HUES64 (cell line): ENCODE data around the gene PLEKHG1.

Source experiments
- H3K27ac ChIP-seq: 2 replicates; pipeline ENCODE4 v1.7.0; 2013; ENCODE audit warnings: low read depth, low read length, inconsistent platforms
- H3K27me3 ChIP-seq: 2 replicates; pipeline ENCODE4 v1.6.1; 2013; ENCODE audit warnings: mild to moderate bottlenecking, low read length; ENCODE audit not compliant: insufficient read depth
- H3K36me3 ChIP-seq: 2 replicates; pipeline ENCODE4 v1.6.1; 2013; ENCODE audit warnings: mild to moderate bottlenecking, low read length; ENCODE audit not compliant: insufficient read depth
- H3K4me1 ChIP-seq: 2 replicates; pipeline ENCODE4 v1.6.1; 2013; ENCODE audit warnings: mild to moderate bottlenecking, low read length, moderate library complexity; ENCODE audit not compliant: insufficient read depth
- H3K4me3 ChIP-seq: 2 replicates; pipeline ENCODE4 v1.5.1; 2013; ENCODE audit warnings: mild to moderate bottlenecking, low read length, moderate library complexity
- H3K9ac ChIP-seq: 2 replicates; pipeline ENCODE4 v1.6.1; 2013; ENCODE audit warnings: mild to moderate bottlenecking, low read depth, low read length
- H3K9me3 ChIP-seq: 2 replicates; pipeline ENCODE4 v1.6.1; 2013; ENCODE audit warnings: low read depth, low read length; ENCODE audit not compliant: insufficient read depth
- WGBS: fragments of 150-250, 120-280 bp; methylation state at CpG from one replicate; pipeline ENCODE4 v1.1.7; 2013; ENCODE audit warnings: missing lambda C conversion rate; 5-methylcytosine and 5-hydroxymethylcytosine counted together

The PLEKHG1 gene

DNA sequence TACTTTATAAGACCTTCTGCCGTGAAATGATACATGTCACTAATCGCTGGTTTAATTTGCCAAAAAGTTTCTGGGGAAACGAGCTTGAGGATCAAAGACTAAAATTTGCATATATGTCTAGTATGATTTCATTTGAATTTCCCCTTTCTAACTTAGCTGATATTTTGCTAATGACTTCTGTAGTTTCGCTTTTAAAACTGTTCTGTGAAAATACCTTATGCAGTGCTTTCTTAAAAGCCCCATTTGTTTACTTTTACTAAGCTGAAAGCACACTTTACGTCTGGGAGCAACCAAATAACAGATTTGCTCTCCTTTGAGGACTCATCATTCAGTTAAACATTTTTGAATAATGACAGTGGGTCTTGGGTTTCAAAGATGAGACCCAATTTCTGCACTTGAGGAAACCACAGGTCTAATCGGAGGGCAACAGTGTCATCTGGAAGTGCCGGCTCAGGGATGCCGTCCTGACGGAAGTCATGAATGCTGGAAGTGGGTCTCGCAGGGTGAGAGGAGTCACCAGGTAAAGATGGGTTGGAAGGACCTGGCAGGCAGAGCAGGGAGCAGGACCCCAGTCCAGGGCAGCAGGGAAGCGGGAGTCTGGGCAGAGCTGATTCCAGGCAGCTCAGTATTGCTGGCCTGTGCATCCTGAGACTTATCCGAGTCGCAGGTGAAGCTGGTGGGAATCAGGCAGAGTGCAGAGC lies 33.2 kb downstream of the PLEKHG1 start:
- Histone ChIP-seq H3K27ac (no peak overlapping the region), H3K9me3 (no peaks in the 10 kb centered on the region), H3K36me3 (no peaks in the 10 kb centered on the region), H3K4me1 (no peaks in the 10 kb centered on the region), H3K9ac (no peak overlapping the region), H3K27me3 (no peaks in the 10 kb centered on the region), H3K4me3 (no peak overlapping the region)
- 91% methylated on average over 13 of the region's 13 CpGs for WGBS

DNA sequence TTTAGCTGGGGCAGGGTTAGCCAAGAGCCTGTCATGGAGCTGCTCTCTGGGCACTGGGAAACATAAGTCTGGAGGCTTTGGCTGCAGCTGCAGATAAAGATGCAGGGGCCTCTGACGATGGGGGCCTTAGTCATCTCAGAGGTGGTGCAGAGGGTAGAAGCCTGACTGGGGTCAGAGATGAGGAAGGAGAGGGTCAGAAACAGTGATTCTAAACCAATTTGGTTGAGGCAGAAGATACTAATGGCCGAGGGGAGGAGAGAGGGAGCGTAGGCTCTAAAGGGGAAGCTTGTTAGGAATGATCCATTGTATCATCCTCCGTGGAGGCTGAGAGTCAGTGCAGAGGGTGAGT lies 33.8 kb downstream of the PLEKHG1 start:
- WGBS = 91% methylated on average over 4 of the region's 4 CpGs
- Histone ChIP-seq H3K9ac (no peak overlapping the region), H3K36me3 (no peaks in the 10 kb centered on the region), H3K27me3 (no peaks in the 10 kb centered on the region), H3K4me1 (no peaks in the 10 kb centered on the region), H3K4me3 (no peak overlapping the region), H3K9me3 (no peaks in the 10 kb centered on the region), H3K27ac (no peak overlapping the region)

DNA sequence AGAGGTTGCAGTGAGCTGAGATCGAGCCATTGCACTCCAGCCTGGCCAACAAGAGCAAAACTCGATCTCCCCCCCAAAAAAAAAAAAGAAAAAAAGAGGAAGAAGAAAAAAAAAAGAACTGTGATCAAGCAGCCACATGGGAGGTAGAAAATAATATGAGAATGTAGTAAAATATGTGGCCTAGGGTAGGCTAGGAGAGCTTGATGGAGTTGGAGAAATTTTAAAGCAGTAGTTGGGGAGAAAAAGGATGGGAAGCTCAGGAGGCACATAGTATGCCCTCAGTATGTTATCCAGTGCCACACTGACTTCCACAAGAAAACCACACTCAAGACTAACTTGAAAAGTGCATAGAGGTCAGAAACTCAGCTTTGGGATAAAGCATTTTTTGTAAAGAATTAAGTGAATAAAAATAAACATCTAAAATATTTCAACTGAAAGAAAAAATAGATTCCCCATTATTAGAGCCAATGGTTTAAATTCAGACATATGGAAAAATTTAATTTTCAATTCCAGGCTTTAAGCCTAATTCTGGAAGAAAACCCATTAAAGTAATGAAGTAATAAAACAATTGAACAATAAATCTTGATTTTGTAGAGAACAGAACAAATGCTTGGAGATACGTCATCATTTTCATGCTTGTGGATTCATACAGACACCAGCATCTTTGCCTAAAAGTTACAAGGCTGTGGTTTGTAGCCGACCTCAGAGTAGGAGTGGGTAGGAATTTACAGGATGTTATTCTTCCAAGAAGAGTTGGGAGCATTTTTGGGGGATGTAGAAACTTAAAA lies 34.7 kb downstream of the PLEKHG1 start:
- H3K4me3 ChIP-seq = no peak overlapping the region
- no peaks in the 10 kb centered on the region for H3K36me3 ChIP-seq
- WGBS = 99% methylated on average over 3 of the region's 4 CpGs
- H3K4me1 ChIP-seq = no peaks in the 10 kb centered on the region
- H3K9ac ChIP-seq = no peak overlapping the region
- no peaks in the 10 kb centered on the region for H3K27me3 ChIP-seq
- no peak overlapping the region for H3K27ac ChIP-seq
- no peaks in the 10 kb centered on the region for H3K9me3 ChIP-seq

DNA sequence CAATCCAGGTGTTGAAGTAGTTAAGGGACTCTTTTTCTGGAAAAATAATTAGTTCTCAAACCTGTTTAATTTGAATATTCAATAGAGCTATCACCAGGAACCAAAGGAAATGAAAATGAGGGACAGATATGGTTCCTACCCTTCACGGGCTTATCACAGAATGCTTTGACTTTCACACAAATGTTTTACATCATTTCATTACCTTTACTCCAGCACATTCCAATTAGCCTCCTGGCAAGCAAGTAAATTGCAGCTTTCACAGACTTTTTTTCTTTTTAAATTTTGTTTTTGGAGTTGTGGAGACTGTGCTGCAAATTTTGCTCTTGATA lies 35.2 kb downstream of the PLEKHG1 start:
- 67% methylated on average over 1 of the region's 1 CpG for WGBS
- Histone ChIP-seq H3K36me3 (no peaks in the 10 kb centered on the region), H3K27me3 (no peaks in the 10 kb centered on the region), H3K4me3 (no peak overlapping the region), H3K9me3 (no peaks in the 10 kb centered on the region), H3K27ac (no peak overlapping the region), H3K9ac (no peak overlapping the region), H3K4me1 (no peaks in the 10 kb centered on the region)

DNA sequence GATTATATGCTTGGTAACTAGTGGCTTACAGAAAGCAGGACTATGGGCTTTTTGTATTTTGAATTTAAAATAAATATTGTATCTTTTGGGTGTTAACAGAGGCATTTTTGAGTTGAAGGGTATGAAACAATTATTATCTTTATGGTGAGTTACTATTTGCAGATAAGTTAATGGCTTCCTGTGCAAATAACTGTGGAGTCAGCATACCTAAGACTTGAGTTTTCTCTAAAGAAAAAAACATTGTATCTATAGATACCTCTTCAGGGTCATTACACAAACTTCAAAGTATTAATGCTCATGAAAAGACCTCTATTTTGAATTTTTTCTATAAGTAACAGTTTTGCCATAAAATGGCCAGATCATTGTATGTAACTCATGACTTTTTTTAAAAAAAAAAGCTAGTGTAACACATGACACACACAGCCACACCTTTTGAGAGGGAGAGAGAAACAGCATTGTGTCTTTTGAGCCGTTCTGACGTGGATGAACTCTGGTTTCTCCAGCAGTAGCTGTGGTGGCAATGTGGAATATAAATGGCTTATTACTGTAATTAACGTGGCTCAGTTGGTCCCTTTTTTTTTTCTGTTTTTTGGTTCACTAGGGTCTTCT lies 36.3 kb downstream of the PLEKHG1 start:
- Histone ChIP-seq H3K9me3 (no peaks in the 10 kb centered on the region), H3K27me3 (no peaks in the 10 kb centered on the region), H3K4me1 (no peaks in the 10 kb centered on the region), H3K9ac (no peak overlapping the region), H3K4me3 (no peak overlapping the region), H3K36me3 (no peaks in the 10 kb centered on the region), H3K27ac (no peak overlapping the region)
- WGBS = 91% methylated on average over 3 of the region's 3 CpGs

DNA sequence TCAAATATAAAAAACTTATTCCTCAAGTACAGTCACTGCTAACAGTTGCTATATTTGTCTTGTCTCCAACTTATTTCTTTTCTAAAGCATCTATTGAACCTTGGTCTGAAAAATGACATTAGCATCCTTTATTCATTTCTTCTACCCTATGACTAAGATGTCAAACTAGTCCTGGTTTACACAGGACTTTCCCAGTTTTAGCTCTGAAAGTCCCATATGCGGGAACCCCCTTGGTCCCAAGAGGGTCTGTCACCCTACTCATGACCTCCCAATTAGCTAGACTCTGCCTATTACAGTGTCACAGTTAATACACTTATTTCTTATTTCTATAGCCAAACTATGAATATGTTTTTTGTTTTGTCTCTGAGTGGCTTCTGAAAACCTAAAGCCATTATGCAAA lies 37.1 kb downstream of the PLEKHG1 start:
- H3K4me3 ChIP-seq = no peak overlapping the region
- no peak overlapping the region for H3K27ac ChIP-seq
- no peak overlapping the region for H3K9ac ChIP-seq
- H3K36me3 ChIP-seq = no peaks in the 10 kb centered on the region
- H3K4me1 ChIP-seq = no peaks in the 10 kb centered on the region
- H3K27me3 ChIP-seq = no peaks in the 10 kb centered on the region
- no peaks in the 10 kb centered on the region for H3K9me3 ChIP-seq
- 98% methylated on average over 1 of the region's 1 CpG for WGBS

DNA sequence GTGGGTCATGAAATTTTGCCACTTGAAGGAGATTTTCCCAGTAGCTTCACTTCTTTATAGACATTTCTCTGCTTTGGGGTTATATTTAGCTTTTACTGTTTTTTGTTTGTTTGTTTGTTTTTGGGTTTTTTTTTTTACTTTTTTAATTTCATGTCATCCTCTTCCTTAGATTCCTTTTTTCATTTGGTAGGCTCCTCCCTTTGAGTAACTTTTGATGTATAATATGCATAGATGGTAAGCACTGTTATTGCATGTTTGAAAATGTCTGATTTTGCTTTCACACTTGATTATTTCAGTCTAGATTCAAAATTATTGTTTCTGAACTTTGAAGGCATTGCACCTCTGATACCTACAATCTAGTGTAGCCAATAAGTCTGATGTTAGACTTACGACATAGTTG lies 37.6 kb downstream of the PLEKHG1 start:
- H3K36me3 ChIP-seq = no peaks in the 10 kb centered on the region

DNA sequence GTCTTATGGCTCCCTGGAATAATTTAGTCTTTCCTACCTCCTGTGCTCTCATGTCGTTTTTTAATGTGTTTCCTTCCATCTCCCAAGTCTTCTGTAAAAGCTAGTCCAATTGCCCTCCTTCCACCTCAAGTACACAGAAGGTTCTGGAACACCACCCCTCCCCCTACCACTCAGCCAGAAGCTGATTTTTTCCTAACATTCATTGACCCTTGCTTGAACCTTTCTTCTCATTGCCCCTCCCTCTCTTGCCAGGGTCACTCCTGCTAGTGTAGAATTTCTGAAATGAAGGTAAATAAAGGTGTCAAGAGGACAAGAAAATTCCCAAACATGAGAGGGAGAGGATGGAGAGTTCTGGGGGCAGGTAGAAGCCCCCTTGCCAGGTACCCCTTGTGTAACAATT lies 38.6 kb downstream of the PLEKHG1 start:
- H3K27ac ChIP-seq = no peak overlapping the region
- no peak overlapping the region for H3K4me3 ChIP-seq
- H3K36me3 ChIP-seq = no peaks in the 10 kb centered on the region
- no peaks in the 10 kb centered on the region for H3K27me3 ChIP-seq
- no peaks in the 10 kb centered on the region for H3K9me3 ChIP-seq
- H3K4me1 ChIP-seq = no peaks in the 10 kb centered on the region
- WGBS = 91% methylated on average over 1 of the region's 1 CpG
- H3K9ac ChIP-seq = no peak overlapping the region

More for the DNA sequence above, 37.6 kb downstream of the PLEKHG1 start:
- Histone ChIP-seq H3K27ac (no peak overlapping the region), H3K9me3 (no peaks in the 10 kb centered on the region), H3K27me3 (no peaks in the 10 kb centered on the region), H3K4me1 (no peaks in the 10 kb centered on the region), H3K9ac (no peak overlapping the region), H3K4me3 (no peak overlapping the region)
- WGBS = no CpG with 5 or more reads among the region's 1 CpG

DNA sequence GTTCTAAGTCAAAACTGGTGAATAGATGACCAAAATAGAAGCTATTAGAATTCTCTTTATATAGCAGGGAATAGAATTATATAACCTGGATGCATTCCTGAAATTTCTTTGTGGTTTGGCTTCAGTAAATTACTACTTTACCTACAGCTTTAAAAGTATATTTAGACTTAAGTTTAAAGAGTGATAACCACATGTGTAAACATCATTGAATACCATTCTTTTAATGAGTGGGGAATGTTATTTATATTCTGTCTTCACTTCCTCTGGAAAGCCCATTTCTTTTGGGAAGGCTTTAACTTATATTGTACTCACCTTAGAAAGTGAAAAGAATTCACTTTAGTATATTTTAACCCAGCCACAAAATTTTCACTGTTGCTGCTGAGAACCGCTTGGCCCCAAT lies 39.1 kb downstream of the PLEKHG1 start:
- Histone ChIP-seq H3K4me1 (no peaks in the 10 kb centered on the region), H3K4me3 (no peak overlapping the region), H3K9ac (no peak overlapping the region)

DNA sequence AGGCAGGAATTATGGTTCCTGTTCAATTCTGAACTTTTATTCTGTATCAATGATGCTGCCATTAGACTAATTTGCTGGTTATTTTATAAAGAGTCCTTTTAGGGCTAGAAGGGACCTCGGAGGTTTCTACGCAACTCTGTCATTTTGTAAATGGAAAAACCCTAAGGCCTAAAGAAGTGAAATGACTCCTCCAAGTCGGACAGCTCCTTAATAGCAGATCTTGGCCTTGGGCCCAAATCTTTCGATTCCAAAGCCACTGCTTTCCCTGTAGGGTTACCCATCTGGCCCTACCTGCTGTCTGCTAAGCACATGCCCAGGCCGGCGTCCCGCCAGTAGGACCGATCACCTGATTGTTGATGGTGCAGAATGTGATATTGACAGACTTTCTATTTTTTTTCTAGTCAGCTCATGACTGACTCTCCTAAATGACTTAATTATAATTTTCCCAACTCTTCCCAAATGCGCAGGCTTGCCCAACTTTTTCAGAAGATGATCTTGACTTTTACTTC lies 40.2 kb downstream of the PLEKHG1 start:
- whole genome bisulfite sequencing = 96% methylated on average over 9 of the region's 9 CpGs
- no peaks in the 10 kb centered on the region for H3K4me1 ChIP-seq
- H3K36me3 ChIP-seq = no peaks in the 10 kb centered on the region
- H3K9ac ChIP-seq = no peak overlapping the region
- H3K27ac ChIP-seq = no peak overlapping the region
- no peaks in the 10 kb centered on the region for H3K27me3 ChIP-seq
- no peak overlapping the region for H3K4me3 ChIP-seq
- H3K9me3 ChIP-seq = no peaks in the 10 kb centered on the region

More for the DNA sequence above, 39.1 kb downstream of the PLEKHG1 start:
- Histone ChIP-seq H3K36me3 (no peaks in the 10 kb centered on the region), H3K27ac (no peak overlapping the region), H3K9me3 (no peaks in the 10 kb centered on the region), H3K27me3 (no peaks in the 10 kb centered on the region)
- 83% methylated on average over 1 of the region's 1 CpG for WGBS

DNA sequence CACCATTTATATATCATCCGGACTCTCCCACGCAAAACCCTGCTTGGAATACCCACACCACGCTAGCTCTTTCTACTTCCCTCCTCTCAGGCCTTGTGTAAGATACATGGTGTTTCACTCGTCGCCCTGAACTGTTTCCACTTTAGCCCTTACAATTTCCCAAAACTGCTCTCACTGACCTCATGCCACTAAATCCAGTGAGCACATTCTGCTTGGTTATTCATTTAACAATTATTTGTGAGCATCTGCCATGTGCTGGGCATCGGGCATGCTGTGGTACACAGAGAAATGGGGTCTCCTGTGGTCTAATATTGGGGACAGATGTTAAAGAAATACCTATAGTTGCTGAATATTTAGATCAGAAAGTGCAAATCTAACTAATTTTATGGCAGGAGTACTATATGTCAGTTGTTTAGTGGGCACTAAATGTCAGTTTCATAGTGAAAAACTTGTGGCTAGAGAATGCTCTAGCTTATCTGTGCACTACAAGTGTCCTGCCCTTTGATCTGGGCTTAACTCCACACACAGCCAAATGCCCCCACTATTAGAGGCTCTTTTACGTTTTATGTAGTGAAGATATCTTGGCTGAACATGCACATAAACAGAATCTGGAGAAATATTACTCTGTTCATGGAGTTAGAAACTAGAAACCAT lies 41.0 kb downstream of the PLEKHG1 start:
- no peaks in the 10 kb centered on the region for H3K4me1 ChIP-seq
- no peaks in the 10 kb centered on the region for H3K9me3 ChIP-seq
- H3K9ac ChIP-seq = no peak overlapping the region
- H3K27me3 ChIP-seq = no peaks in the 10 kb centered on the region
- H3K36me3 ChIP-seq = no peaks in the 10 kb centered on the region
- H3K4me3 ChIP-seq = no peak overlapping the region
- no peak overlapping the region for H3K27ac ChIP-seq
- 85% methylated on average over 6 of the region's 7 CpGs for WGBS
